HepG2 (cell line): ENCODE measurements around the gene STRA6. TPM values are rescaled to one million over a fixed set of nuclear protein-coding genes. Genes with fewer than 3 reads are reported as not detected.

Experiments used
- ATAC-seq: fragments of 200-7000 bp; cut with Tn5 transposase; 3 replicates; pipeline ENCODE4 v1.9.1; 2020; ENCODE audit warnings: mild to moderate bottlenecking, moderate library complexity
- BruUV-seq: library from RNA; stranded (reverse); fragments of 400-500 nt; replicated peaks from 2 replicates; lab custom pipeline; 2021; lab: Mats Ljungman, UMichigan
- CTCF ChIA-PET: fragments of 300-600 bp; formaldehyde crosslinking; extraction: SDS; loops from one replicate; lab custom pipeline; 2021; ENCODE audit warnings: low total read pairs, inconsistent platforms, low intra/inter-chr PET ratio; lab: Yijun Ruan, JAX
- POLR2A ChIA-PET: fragments of 350-600 bp; sonication (Branson Sonifier 250); formaldehyde crosslinking; loops from one replicate; lab custom pipeline; 2020; ENCODE audit warnings: antibody characterized with exemption, inconsistent platforms; lab: Yijun Ruan, JAX
- DNase-seq: peaks from one replicate; pipeline ENCODE4 v3.0.0-alpha.2; 2015; ENCODE audit warnings: low spot score
- FAIRE-seq: peaks from 3 replicates; lab custom pipeline; 2011; peaks lifted over from hg19 to GRCh38; lab: Jason Lieb, UNC
- H2AFZ ChIP-seq: one replicate; pipeline ENCODE4 v1.6.1; 2011; ENCODE audit warnings: low read length, inconsistent platforms
- H3K27ac ChIP-seq: fragments of 300-600 bp; 3 replicates; pipeline ENCODE4 v1.8.0; 2011; ENCODE audit warnings: mixed run types, mild to moderate bottlenecking, mixed read lengths, low read length, inconsistent platforms; ENCODE audit not compliant: insufficient read depth; ENCODE audit errors: extremely low read length
- H3K27me3 ChIP-seq, 2 experiments: fragments of 200-600 bp in 1 of 2; 2 replicates in 1 of 2; 3 replicates in 1 of 2; pipeline versions ENCODE4 v1.6.0 to v1.8.0; 2011; ENCODE audit warnings: low read length in 2 of 2, mild to moderate bottlenecking in 2 of 2, moderate library complexity in 2 of 2, inconsistent platforms in 1 of 2; ENCODE audit not compliant: insufficient read depth in 2 of 2, control insufficient read depth in 1 of 2
- H3K36me3 ChIP-seq, 2 experiments: fragments of 200-600 bp in 1 of 2; replicated peaks in 1 of 2; 2 replicates in 1 of 2; 3 replicates in 1 of 2; pipeline versions ENCODE4 v1.5.1 to v1.8.0; 2011; ENCODE audit warnings: low read length in 2 of 2, inconsistent platforms in 1 of 2; ENCODE audit not compliant: insufficient read depth in 2 of 2, control insufficient read depth in 1 of 2
- H3K4me1 ChIP-seq: 2 replicates; pipeline ENCODE4 v1.5.1; 2012; ENCODE audit warnings: low read length, inconsistent platforms; ENCODE audit not compliant: insufficient read depth
- H3K4me2 ChIP-seq: 2 replicates; pipeline ENCODE4 v1.6.0; 2011; ENCODE audit warnings: low read depth, low read length, inconsistent platforms
- H3K4me3 ChIP-seq, 3 experiments: fragments of 200-600 bp in 1 of 3; sonication (generic), shearing (Covaris generic) in 1 of 3; replicated peaks in 1 of 3; 2 replicates each; pipeline ENCODE4 v1.5.1; 2011 to 2016; ENCODE audit warnings: low read length in 3 of 3, inconsistent platforms in 2 of 3, low read depth in 2 of 3, mild to moderate bottlenecking in 2 of 3, control low read depth in 1 of 3, mixed read lengths in 1 of 3; ENCODE audit not compliant: insufficient read depth in 1 of 3
- H3K79me2 ChIP-seq: one replicate; pipeline ENCODE4 v1.6.1; 2011; ENCODE audit warnings: low read length, inconsistent platforms; ENCODE audit not compliant: insufficient read depth
- H3K9ac ChIP-seq: 2 replicates; pipeline ENCODE4 v1.6.0; 2011; ENCODE audit warnings: mild to moderate bottlenecking, low read depth, low read length, inconsistent platforms; ENCODE audit not compliant: insufficient read depth
- H3K9me3 ChIP-seq: 2 replicates; pipeline ENCODE4 v1.5.1; 2012; ENCODE audit warnings: mild to moderate bottlenecking, low read length
- H4K20me1 ChIP-seq: 2 replicates; pipeline ENCODE4 v1.6.0; 2011; ENCODE audit warnings: inconsistent platforms, mild to moderate bottlenecking, low read length, moderate library complexity; ENCODE audit not compliant: insufficient read depth
- CREB1 ChIP-seq, 2 experiments: fragments of 450-650 bp in 1 of 2; IDR thresholded peaks; 2 replicates each; pipeline ENCODE4 v1.6.1; 2016 to 2017; ENCODE audit warnings: control low read depth in 1 of 2, mild to moderate bottlenecking in 1 of 2, missing compliant biosample characterization in 1 of 2, missing genetic modification characterization in 1 of 2
- MAFG ChIP-seq: sonication (generic); formaldehyde crosslinking; IDR thresholded peaks from 2 replicates; pipeline ENCODE4 v1.5.1; 2020; ENCODE audit warnings: mild to moderate bottlenecking, missing genetic modification reagents
- MED8 ChIP-seq: sonication (generic); formaldehyde crosslinking; IDR thresholded peaks from 2 replicates; pipeline ENCODE4 v1.8.1; 2023; ENCODE audit warnings: mild to moderate bottlenecking, missing genetic modification reagents; ENCODE audit not compliant: insufficient replicate concordance
- NCOA1 ChIP-seq: sonication (generic); formaldehyde crosslinking; IDR thresholded peaks from 2 replicates; pipeline ENCODE4 v1.9.0; 2021; ENCODE audit warnings: missing genetic modification reagents
- NFRKB ChIP-seq: fragments of 450-650 bp; IDR thresholded peaks from 2 replicates; pipeline ENCODE4 v1.6.1; 2017
- RFX5 ChIP-seq: IDR thresholded peaks from 2 replicates; pipeline ENCODE4 v1.6.1; 2011; ENCODE audit warnings: low read depth, low read length, improper control_type of control experiment
- SSRP1 ChIP-seq: IDR thresholded peaks from 2 replicates; pipeline ENCODE4 v1.6.1; 2016; ENCODE audit warnings: control low read depth
- U2AF2 ChIP-seq: fragments of 200-400 bp; formaldehyde crosslinking; IDR thresholded peaks from 2 replicates; pipeline ENCODE4 v1.6.1; 2017; ENCODE audit warnings: low read depth, mild to moderate bottlenecking, low read length
- ZMAT3 ChIP-seq: sonication (generic); formaldehyde crosslinking; conservative IDR thresholded peaks from 2 replicates; pipeline ENCODE4 v1.7.0; 2021; ENCODE audit warnings: missing genetic modification reagents
- ZNF317 ChIP-seq: sonication (generic); formaldehyde crosslinking; IDR thresholded peaks from 2 replicates; pipeline ENCODE4 v1.5.0; 2020; ENCODE audit warnings: mild to moderate bottlenecking, missing genetic modification reagents
- ZNF44 ChIP-seq: sonication (generic); formaldehyde crosslinking; IDR thresholded peaks from 2 replicates; pipeline ENCODE4 v1.5.1; 2020; ENCODE audit warnings: mild to moderate bottlenecking, missing genetic modification reagents
- ZNF713 ChIP-seq: sonication (generic); formaldehyde crosslinking; IDR thresholded peaks from 2 replicates; pipeline ENCODE4 v1.4.0; 2020; ENCODE audit warnings: mild to moderate bottlenecking, missing genetic modification reagents
- ZNF775 ChIP-seq: sonication (generic); formaldehyde crosslinking; IDR thresholded peaks from 2 replicates; pipeline ENCODE4 v1.4.0; 2020; ENCODE audit warnings: missing genetic modification reagents, mild to moderate bottlenecking, moderate library complexity, borderline replicate concordance
- ZNF83 ChIP-seq: sonication (generic); formaldehyde crosslinking; IDR thresholded peaks from 2 replicates; pipeline ENCODE4 v1.4.0; 2020; ENCODE audit warnings: missing genetic modification reagents, mild to moderate bottlenecking, borderline replicate concordance
- ZSCAN22 ChIP-seq: sonication (generic); formaldehyde crosslinking; IDR thresholded peaks from 2 replicates; pipeline ENCODE4 v1.4.0; 2020; ENCODE audit warnings: mild to moderate bottlenecking, missing genetic modification reagents
- ZSCAN25 ChIP-seq: sonication (generic); formaldehyde crosslinking; IDR thresholded peaks from 2 replicates; pipeline ENCODE4 v1.8.0; 2022; ENCODE audit warnings: mild to moderate bottlenecking, missing genetic modification reagents
- WGBS: methylation state at CpG from one replicate; pipeline ENCODE4 v1.1.6; 2017; ENCODE audit warnings: low lambda C conversion rate; 5-methylcytosine and 5-hydroxymethylcytosine counted together
- in situ Hi-C: cut with HindIII; loops from 2 replicates; pipeline ENCODE4 v1.10.0; 2017; ENCODE audit warnings: low pct_unique_long_range_greater_than_20kb; ENCODE audit not compliant: extremely low pct_ligation_motif_present
- intact Hi-C: fragments of 100-400 bp; cut with micrococcal nuclease; formaldehyde crosslinking; loops from one replicate; pipeline ENCODE4 v1.10.0; 2022; ENCODE audit not compliant: unreplicated experiment
- polyA plus RNA-seq, 8 experiments: library from polyadenylated mRNA; depleted of rRNA in 3 of 8; stranded (reverse) in 7 of 8; unstranded in 1 of 8; fragments of >200 nt; fragmentation: Illumina TruSeq in 4 of 8; extraction: Trizol in 4 of 8; gene quantifications; 2 replicates each; pipeline versions ENCODE4 v1.2.1 to v1.2.3, GENCODE V29; 2011 to 2016; ENCODE audit warnings: low read depth in 4 of 8, missing spikeins in 1 of 8, mixed read lengths in 1 of 8; ENCODE audit not compliant: insufficient read depth in 1 of 8
- total RNA-seq, 5 experiments: library from RNA; depleted of rRNA; stranded (reverse); fragments of >200 nt; fragmentation: Illumina TruSeq; extraction: Trizol; gene quantifications; 2 replicates each; pipeline ENCODE4 v1.2.3, GENCODE V29; 2016; ENCODE audit warnings: low read depth in 1 of 5
- TF ChIP-seq, protein P1 (sequence below): sonication (generic); formaldehyde crosslinking; IDR thresholded peaks from 2 replicates; pipeline ENCODE4 v1.5.0; 2020; ENCODE audit warnings: missing genetic modification reagents, mild to moderate bottlenecking, borderline replicate concordance
- TF ChIP-seq, protein P2 (sequence below): IDR thresholded peaks from 2 replicates; pipeline ENCODE4 v1.6.1; 2016; ENCODE audit warnings: low read depth, borderline replicate concordance
- TF ChIP-seq, protein P3 (sequence below): sonication (generic); formaldehyde crosslinking; IDR thresholded peaks from 2 replicates; pipeline ENCODE4 v1.5.1; 2020; ENCODE audit warnings: missing genetic modification reagents, mild to moderate bottlenecking, borderline replicate concordance
- TF ChIP-seq, protein P4 (sequence below): fragments of 450-650 bp; IDR thresholded peaks from 2 replicates; pipeline ENCODE4 v1.6.1; 2016

STRA6 gene
- total and polyA plus RNA-seq, 2 of the 13 experiments (the other 11 are each of a cell fraction or from before 2014, with no cell fraction given) = 1.6 to 2.1 TPM

DNA sequence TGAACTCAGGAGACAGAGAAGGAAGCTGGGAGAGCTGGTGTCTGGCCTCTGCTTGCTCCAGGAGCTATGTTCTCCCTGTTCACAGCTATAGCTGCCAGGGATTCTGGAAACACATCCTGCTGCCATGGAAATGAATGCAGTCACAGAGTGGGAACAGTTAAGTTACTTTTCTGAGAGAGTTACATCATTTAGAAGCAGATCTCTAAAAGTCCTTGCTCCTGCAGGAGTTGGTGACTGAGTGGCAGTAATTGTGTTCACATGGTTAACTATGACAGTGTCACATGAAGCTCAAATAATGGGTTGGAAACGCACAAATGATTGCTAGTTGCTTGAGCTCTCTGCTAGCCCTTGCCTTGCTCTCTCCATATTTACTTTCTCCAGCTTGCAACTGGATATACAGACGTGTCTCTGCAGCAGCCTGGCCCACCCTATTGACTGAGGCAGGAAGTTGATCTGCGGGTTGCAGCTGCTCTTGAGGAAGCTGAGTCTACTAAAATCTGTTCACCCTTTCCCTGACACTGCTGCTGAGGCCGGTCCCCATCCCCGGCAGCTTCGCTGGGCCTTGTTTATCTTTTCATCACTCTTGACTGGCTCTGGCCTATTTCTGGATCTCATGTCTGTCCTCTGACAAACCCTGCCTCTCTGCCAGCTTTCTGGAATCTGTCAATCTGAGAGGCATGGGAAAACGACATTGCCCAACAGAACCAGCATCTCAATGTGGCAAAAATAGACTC, 45.7 kb downstream of the STRA6 start:
- no peak overlapping the region for H3K9ac ChIP-seq
- in situ Hi-C loops (no loop called here), intact Hi-C loops (no loop called here)
- 19% methylated on average over 7 of the region's 7 CpGs for WGBS
- peaks cover 1 to 5% of the 10 kb centered on the region in 2 experiments; a peak in 2 of 5 replicates for H3K27me3 ChIP-seq
- ChIA-PET CTCF (no interaction called here), POLR2A (no interaction called here)
- no peaks in the 10 kb centered on the region for H4K20me1 ChIP-seq
- H3K4me2 ChIP-seq = no peak overlapping the region
- H3K4me1 ChIP-seq = no peaks in the 10 kb centered on the region
- DNase-seq (no peak), ATAC-seq (no peak), FAIRE-seq (no peak)
- H3K36me3 ChIP-seq = no peaks in the 10 kb centered on the region
- no peaks in the 10 kb centered on the region for H3K9me3 ChIP-seq
- no peak overlapping the region for H3K4me3 ChIP-seq
- no peaks in the 10 kb centered on the region for H3K79me2 ChIP-seq
- H2AFZ ChIP-seq = no peak overlapping the region
- no peak overlapping the region for H3K27ac ChIP-seq
- TF ChIP-seq, protein P1, sequence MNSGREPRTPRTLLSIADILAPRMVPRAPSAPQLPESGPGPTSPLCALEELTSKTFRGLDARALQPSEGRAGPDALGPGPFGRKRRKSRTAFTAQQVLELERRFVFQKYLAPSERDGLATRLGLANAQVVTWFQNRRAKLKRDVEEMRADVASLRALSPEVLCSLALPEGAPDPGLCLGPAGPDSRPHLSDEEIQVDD (CRISPR knock-in tag) = no peak
- TF ChIP-seq, protein P2, sequence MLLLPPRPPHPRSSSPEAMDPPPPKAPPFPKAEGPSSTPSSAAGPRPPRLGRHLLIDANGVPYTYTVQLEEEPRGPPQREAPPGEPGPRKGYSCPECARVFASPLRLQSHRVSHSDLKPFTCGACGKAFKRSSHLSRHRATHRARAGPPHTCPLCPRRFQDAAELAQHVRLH (CRISPR knock-in tag) = no peak
- TF ChIP-seq NFRKB (no peak), ZNF83 (CRISPR knock-in tag) (no peak), ZSCAN25 (CRISPR knock-in tag) (no peak), MAFG (CRISPR knock-in tag) (no peak), SSRP1 (CRISPR knock-in tag) (no peak), ZMAT3 (CRISPR knock-in tag) (no peak), ZNF44 (CRISPR knock-in tag) (no peak), ZNF713 (CRISPR knock-in tag) (no peak), MED8 (no peak), NCOA1 (no peak), ZNF775 (no peak), RFX5 (no peak), U2AF2 (no peak), ZSCAN22 (CRISPR knock-in tag) (no peak), CREB1 (IDR thresholded peaks at IDR 0.05) (no peak), CREB1 (CRISPR knock-in tag; IDR thresholded peaks at IDR 0.05) (no peak), ZNF317 (CRISPR knock-in tag) (no peak)
- TF ChIP-seq, protein P3, sequence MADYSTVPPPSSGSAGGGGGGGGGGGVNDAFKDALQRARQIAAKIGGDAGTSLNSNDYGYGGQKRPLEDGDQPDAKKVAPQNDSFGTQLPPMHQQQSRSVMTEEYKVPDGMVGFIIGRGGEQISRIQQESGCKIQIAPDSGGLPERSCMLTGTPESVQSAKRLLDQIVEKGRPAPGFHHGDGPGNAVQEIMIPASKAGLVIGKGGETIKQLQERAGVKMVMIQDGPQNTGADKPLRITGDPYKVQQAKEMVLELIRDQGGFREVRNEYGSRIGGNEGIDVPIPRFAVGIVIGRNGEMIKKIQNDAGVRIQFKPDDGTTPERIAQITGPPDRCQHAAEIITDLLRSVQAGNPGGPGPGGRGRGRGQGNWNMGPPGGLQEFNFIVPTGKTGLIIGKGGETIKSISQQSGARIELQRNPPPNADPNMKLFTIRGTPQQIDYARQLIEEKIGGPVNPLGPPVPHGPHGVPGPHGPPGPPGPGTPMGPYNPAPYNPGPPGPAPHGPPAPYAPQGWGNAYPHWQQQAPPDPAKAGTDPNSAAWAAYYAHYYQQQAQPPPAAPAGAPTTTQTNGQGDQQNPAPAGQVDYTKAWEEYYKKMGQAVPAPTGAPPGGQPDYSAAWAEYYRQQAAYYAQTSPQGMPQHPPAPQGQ (CRISPR knock-in tag) = no peak
- TF ChIP-seq, protein P4, sequence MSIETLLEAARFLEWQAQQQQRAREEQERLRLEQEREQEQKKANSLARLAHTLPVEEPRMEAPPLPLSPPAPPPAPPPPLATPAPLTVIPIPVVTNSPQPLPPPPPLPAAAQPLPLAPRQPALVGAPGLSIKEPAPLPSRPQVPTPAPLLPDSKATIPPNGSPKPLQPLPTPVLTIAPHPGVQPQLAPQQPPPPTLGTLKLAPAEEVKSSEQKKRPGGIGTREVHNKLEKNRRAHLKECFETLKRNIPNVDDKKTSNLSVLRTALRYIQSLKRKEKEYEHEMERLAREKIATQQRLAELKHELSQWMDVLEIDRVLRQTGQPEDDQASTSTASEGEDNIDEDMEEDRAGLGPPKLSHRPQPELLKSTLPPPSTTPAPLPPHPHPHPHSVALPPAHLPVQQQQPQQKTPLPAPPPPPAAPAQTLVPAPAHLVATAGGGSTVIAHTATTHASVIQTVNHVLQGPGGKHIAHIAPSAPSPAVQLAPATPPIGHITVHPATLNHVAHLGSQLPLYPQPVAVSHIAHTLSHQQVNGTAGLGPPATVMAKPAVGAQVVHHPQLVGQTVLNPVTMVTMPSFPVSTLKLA = no peak
- TF ChIP-seq, all 625 proteins: peak for 0
- BruUV-seq = no TSS peak
